GM18907 (cell line): ENCODE data around the gene OR10C1.
"Not testable (repeated sequence)": the region's sequence is repeated elsewhere in the genome, so short reads cannot be mapped to it uniquely, and the experiment has no call there.

ENCODE experiments used
- ATAC-seq: cut with Tn5 transposase; IDR thresholded peaks from one replicate; pipeline ENCODE4 v1.9.1; 2021; ENCODE audit warnings: mild to moderate bottlenecking, moderate library complexity; ENCODE audit not compliant: unreplicated experiment

Gene OR10C1

GRCh38 chr6:29439006-29439405, at the start of gene OR10C1:
Gene OR10C1 (plus strand): TSS chr6:29439306. CDS start chr6:29440016, 710 bp downstream.
- ATAC-seq = no peak

- ATAC-seq = no peak
Observed at GRCh38 chr6:29395331-29395730, 43.8 kb upstream of the OR10C1 start, which contains the start of gene OR12D2. Gene OR12D2 (plus strand): TSS chr6:29395631. CDS start chr6:29396700, 1,069 bp downstream.

- ATAC-seq = no peak
Observed at GRCh38 chr6:29399525-29399924, 39.6 kb upstream of the OR10C1 start.

GRCh38 chr6:29403801-29404200, 35.3 kb upstream of the OR10C1 start:
- ATAC-seq = no peak

GRCh38 chr6:29414588-29414987, 24.5 kb upstream of the OR10C1 start, which contains the start of gene OR12D1:
Gene OR12D1 (plus strand): TSS chr6:29414928.
- ATAC-seq = no peak

GRCh38 chr6:29419516-29419915, 19.6 kb upstream of the OR10C1 start:
- ATAC-seq = no peak

- ATAC-seq = no peak
Observed at GRCh38 chr6:29424168-29424567, 14.9 kb upstream of the OR10C1 start.

GRCh38 chr6:29424575-29424974, 14.5 kb upstream of the OR10C1 start:
- ATAC-seq = no peak

- ATAC-seq = no peak
Observed at GRCh38 chr6:29425075-29425474, 14.0 kb upstream of the OR10C1 start.

GRCh38 chr6:29426654-29427053, 12.5 kb upstream of the OR10C1 start:
- no peak for ATAC-seq

- not testable (repeated sequence) for ATAC-seq
Observed at GRCh38 chr6:29436730-29437129, 2.4 kb upstream of the OR10C1 start.

- no peak for ATAC-seq
Observed at GRCh38 chr6:29442719-29443118, 3.6 kb downstream of the OR10C1 start.

- not testable (repeated sequence) for ATAC-seq
Observed at GRCh38 chr6:29444031-29444430, 4.9 kb downstream of the OR10C1 start.

- no peak for ATAC-seq
Observed at GRCh38 chr6:29447670-29448069, 8.6 kb downstream of the OR10C1 start.

- no peak for ATAC-seq
Observed at GRCh38 chr6:29451471-29452193, 12.5 kb downstream of the OR10C1 start.

- no peak for ATAC-seq
Observed at GRCh38 chr6:29456971-29457370, 17.9 kb downstream of the OR10C1 start, which contains the start of the genes OR11A1 and OR2H1. Gene OR11A1 (minus strand): TSS chr6:29457071. CDS start chr6:29427641, 29,430 bp downstream. Gene OR2H1 (plus strand): TSS chr6:29457155. CDS start chr6:29461770, 4,615 bp downstream.

GRCh38 chr6:29461021-29461814, 22.1 kb downstream of the OR10C1 start:
- no peak for ATAC-seq

GRCh38 chr6:29462022-29462421, 22.9 kb downstream of the OR10C1 start:
- ATAC-seq = no peak

GRCh38 chr6:29465279-29465678, 26.2 kb downstream of the OR10C1 start:
- no peak for ATAC-seq

GRCh38 chr6:29465801-29466200, 26.7 kb downstream of the OR10C1 start:
- ATAC-seq = no peak

GRCh38 chr6:29466241-29466640, 27.1 kb downstream of the OR10C1 start:
- ATAC-seq = no peak

GRCh38 chr6:29474996-29475395, 35.9 kb downstream of the OR10C1 start:
- no peak for ATAC-seq
